GM04503 (cell line): ENCODE measurements around the gene MYCBPAP.

Source experiments
- DNase-seq: peaks from one replicate; pipeline ENCODE4 v3.0.0-alpha.2; 2012; ENCODE audit warnings: low read depth

The MYCBPAP gene

GRCh38 chr17:50538549-50539410, 30.5 kb downstream of the MYCBPAP start:
- DNase-seq, result no peak

- no peak for DNase-seq
These were observed 31.7 kb downstream of the MYCBPAP start for GRCh38 chr17:50539762-50540559.

GRCh38 chr17:50540560-50541401, 32.5 kb downstream of the MYCBPAP start:
- no peak for DNase-seq

GRCh38 chr17:50541402-50541715, 33.1 kb downstream of the MYCBPAP start:
- no peak for DNase-seq

GRCh38 chr17:50541716-50542688, 33.8 kb downstream of the MYCBPAP start:
- no peak for DNase-seq

- DNase-seq, result no peak
These were observed 34.8 kb downstream of the MYCBPAP start for GRCh38 chr17:50542795-50543774.

- DNase-seq, result no peak
These were observed 36.3 kb downstream of the MYCBPAP start for GRCh38 chr17:50544516-50544915.

- DNase-seq, result no peak
These were observed 37.1 kb downstream of the MYCBPAP start for GRCh38 chr17:50545311-50545710.

GRCh38 chr17:50546701-50547034, 38.4 kb downstream of the MYCBPAP start:
- no peak for DNase-seq

- DNase-seq, result no peak
These were observed 38.9 kb downstream of the MYCBPAP start, which contains the start of gene SPATA20 for GRCh38 chr17:50547035-50547735. Gene SPATA20 (plus strand): TSS chr17:50547174. CDS start chr17:50547209, 35 bp downstream.

GRCh38 chr17:50547736-50548083, 39.5 kb downstream of the MYCBPAP start:
- DNase-seq, result no peak

GRCh38 chr17:50548831-50549230, 40.6 kb downstream of the MYCBPAP start:
- no peak for DNase-seq

GRCh38 chr17:50549256-50549941, 41.2 kb downstream of the MYCBPAP start:
- DNase-seq, result no peak

- DNase-seq, result no peak
These were observed 41.7 kb downstream of the MYCBPAP start for GRCh38 chr17:50549969-50550368.

GRCh38 chr17:50550661-50551432, 42.6 kb downstream of the MYCBPAP start:
- DNase-seq, result no peak

- no peak for DNase-seq
These were observed 43.2 kb downstream of the MYCBPAP start for GRCh38 chr17:50551433-50551815.

- DNase-seq, result no peak
These were observed 43.6 kb downstream of the MYCBPAP start for GRCh38 chr17:50551884-50552283.

GRCh38 chr17:50554201-50554600, 46.0 kb downstream of the MYCBPAP start:
- DNase-seq, result no peak
